UCSD-AML1 (cell line): ENCODE measurements around the gene COL18A1.
A peak's percentile ranks its signal among the peaks of the same experiment; 100 is the strongest.

ENCODE experiments used
- DNase-seq: peaks from one replicate; lab custom pipeline; 2025; ENCODE audit not compliant: unreplicated experiment; lab: John Stamatoyannopoulos, UW

Gene COL18A1

DNA sequence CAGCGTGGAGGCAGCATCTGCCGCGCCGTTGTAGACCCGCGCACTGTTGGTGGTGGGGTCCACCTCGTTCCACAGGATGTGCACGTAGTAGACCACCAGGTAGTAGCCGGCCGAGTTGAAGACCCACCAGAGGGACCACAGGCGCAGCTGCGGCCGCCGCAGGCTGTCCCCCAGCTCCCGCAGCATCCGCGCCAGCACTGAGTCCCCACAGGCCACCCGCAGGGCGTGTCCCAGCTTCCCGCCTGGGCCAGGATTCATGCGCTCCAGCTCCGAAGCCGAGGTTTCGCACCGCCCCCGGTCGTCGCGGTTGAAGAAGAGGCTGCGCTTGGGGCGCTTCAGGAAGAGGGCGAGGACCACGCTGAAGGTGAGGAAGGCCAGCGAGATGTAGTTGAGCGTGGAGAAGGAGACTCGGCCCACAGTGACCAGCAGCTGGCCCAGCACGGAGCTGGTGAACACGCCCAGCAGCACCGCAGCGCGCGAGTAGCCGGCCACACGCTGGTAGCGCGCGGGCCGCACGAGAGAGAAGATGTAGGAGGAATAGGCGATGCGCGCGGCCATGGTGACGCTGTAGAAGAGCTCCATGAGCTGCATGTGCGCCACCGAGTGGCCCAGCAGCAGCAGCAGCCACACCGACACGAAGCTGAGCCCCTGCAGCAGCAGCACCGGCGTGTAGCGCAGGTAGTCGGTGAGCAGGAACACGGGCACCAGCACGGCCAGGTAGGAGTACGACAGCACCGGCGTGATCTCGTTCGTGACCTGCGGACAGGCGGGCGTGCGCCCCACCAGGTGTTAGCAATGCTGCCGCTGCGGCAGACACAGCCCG is 126.6 kb downstream of the COL18A1 start:
- DNase-seq, result no peak

DNA sequence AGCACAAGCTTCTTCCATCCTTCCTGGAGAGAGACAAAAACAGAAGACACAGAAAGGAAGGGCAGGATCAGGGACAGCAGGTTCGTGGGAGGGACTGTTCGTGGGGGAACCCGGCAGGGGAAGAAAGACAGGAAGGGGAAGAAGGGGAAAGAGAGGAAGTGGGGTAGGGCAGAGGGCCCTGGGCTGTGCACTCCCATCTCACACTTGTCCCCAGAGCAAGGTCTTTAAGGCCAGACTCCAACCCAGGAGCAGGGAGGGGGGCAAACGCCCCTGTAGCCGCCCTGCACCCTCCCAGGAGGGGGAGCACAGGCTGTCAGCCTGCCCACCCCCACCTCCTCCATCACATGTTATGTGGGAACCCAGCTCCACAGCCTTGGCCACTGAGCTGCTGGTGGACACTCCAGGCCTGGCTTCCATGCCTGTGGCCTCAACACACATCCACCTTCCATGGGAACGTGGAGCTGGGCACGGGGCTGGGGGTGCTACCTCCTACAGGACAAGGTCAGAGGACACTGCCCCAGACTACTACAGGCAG is 127.9 kb downstream of the COL18A1 start:
- DNase-seq, result peak; percentile 53

DNA sequence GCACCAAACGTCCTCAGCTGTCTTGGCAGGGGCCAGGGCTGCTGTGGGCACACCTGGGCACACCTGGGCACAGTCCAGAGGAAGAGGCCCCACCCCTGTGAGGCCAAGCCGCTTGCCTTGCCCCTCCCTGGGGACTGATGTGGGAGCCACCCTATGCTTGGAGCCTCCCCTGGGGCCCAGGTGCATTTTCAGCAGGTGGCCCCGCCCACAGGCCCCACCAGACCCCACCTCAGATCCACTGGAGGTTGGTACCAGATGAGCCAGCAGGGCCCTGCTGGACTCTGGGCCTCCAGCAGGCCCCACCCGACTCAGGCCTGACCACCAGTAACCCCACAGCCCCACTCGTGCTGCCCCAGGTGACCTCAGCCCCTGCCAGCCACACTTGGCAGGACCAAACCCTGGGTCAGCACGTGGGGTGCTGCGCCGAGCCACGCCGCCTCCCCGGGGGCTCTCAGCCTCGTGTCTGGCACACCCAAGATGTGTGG is 128.4 kb downstream of the COL18A1 start:
- no peak for DNase-seq

DNA sequence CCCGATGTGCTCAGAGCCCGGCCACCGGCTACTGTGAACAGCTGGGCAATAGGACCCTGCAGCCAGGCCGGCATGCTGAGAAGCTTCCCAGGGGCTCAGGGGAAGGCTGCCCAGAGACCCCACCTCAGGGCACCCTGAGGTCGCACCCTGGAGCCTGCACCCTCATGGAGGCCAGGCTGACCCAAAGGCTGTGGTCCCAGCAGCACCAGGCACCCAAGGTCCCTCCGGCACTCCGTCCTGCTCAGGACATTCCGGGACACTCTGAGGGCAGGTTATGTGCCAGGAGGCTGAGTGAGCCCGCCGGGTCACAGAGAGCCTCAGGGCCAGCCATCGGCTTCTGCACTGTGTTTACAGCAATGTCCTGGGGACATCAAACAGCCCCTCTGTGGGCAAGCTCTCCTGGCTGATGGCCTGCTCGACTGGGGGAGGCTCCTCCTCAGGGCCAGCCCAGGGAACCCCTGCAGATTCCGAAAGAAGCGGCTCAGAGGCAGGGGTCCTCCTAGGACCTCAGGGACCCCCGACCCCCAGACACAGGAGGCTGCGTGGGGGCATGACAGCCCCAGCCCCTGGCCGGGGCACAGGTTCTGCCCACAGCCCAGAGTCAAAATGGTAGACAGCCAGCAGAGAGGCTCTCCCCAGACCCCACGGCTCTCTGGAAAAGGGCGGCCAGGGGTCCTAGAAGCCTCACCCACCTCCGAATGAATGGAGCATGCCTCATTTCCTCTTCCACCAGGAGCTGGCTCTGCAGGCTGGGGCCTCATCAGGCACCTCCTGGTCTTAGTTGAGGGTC is 129.1 kb downstream of the COL18A1 start:
- DNase-seq, result no peak

DNA sequence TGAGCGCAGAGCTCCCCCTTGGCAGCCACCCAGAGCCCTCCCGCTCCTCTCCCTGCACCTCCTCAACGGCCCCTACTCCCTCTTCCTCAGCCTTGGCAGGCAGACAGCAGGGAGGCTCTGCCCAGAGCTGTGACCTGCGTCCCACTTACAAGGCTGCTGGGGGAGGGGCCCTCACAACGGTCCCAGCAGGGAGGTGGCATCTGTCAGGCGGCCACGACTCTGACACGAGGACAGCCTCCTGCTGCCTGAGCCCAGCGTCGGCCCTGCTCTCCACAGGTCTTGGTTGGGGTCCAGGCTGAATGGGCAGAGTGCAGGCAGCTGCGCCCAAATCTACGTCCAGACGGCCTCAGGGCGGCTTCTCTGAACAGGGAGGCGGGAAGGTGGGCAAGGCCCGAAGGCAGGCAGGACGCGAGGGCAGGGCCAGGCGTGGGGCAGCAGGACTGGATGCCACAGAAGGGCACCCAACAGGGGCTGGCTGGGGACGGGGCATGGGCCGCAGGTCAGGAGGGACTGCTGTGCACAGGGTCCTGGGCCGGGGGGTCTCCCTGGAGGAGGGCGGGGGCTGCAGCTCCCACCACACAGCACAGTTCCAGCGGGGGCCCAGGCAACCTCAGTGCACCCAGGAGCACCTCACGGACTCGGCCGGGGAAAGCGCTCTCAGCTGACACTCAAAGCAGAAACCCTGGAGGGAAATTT is 129.8 kb downstream of the COL18A1 start:
- DNase-seq, result no peak

DNA sequence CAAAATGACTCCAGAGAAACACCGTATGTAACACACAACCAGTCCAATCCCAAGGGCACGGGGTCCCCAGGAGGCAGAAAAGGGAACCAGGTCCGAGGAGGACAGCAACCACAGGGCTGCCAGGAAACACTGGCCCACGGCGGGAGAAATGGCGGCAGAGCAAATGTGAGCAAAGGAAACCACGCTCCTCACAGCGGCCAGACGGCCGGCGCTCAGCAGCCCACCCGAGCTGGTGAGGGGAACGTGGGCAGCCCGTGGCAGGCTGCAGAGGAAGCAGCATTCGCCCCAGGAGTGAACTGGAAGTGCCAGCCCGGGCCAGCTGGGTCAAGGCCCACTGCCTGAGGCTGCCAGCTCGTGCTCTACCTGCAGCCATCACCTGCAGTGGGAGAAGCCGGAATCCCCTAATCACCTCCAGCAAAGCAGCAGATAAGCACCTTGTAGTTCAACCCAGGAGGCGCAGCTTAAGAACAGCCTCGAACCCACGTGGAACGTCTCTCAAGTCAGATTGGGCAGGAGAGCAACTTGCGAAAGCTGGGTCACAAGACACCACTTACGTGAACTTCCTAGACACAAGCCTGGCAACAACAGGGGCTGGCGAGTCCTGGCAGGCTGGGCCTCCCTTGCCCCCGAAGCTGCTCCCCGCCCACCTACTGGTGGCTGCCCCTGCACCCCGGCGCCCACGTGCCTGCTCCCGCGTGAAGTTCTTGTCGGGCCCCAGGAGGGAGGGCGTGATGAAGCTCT is 130.5 kb downstream of the COL18A1 start:
- peak; percentile 60 for DNase-seq

DNA sequence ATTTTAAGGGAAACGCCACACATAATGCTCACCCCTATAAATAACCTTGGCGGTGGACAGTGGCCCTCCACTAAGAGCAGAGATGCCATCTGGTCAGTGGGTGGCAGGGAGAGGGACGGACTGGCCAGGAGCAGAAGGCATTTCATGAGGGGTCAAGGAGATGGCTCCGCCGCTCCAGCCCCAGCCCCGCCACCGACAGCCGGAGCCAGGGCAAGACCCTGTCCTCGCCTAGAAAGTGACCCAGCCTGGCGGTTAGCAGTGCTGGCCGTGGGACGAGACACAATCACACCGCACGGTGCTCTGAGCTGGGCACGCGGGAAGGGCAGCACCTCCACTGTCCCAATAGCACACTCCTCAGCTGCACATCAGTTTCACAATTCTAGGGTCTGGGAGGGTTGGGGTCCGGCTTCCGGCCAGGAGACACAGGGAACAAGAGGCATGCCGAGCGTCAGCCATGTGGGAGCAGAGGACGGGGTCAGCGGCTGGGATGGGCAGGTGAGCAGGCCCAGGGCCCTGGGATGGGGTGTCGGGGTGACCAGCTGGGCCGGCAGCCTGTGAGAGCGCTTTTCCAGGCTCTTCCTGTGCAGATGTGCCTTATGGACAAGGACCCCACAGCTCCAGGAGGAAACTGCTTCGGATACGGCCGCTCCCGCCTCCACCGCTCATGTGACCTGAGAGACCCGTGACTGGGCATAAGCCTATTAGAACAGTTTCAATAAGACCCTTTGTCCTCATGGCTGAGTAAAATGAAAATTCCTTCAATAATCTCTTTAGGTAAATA is 131.5 kb downstream of the COL18A1 start:
- no peak for DNase-seq

DNA sequence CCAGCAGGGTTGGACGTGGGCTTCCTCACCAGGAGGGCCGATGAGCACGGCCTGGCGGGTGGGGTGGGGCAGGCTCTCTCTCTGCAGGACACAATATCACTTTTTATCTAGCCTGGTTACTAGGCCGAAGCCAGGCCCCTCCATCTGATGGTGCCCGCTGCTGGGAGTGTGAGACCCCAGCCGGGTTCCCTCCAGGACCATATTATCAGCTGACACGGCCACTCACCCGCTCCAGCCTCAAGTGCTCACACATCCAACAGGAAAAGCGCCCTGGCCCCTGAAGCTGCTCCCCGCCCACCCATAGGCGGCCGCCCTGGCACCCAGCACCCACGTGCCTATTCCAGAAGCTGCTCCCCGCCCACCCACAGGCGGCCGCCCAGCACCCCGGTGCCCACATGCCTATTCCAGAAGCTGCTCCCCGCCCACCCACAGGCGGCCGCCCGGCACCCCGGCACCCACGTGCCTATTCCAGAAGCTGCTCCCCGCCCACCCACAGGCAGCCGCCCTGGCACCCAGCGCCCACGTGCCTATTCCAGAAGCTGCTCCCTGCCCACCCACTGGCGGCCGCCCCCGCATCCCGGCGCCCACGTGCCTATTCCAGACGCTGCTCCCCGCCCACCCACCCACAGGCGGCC is 132.3 kb downstream of the COL18A1 start:
- no peak for DNase-seq

DNA sequence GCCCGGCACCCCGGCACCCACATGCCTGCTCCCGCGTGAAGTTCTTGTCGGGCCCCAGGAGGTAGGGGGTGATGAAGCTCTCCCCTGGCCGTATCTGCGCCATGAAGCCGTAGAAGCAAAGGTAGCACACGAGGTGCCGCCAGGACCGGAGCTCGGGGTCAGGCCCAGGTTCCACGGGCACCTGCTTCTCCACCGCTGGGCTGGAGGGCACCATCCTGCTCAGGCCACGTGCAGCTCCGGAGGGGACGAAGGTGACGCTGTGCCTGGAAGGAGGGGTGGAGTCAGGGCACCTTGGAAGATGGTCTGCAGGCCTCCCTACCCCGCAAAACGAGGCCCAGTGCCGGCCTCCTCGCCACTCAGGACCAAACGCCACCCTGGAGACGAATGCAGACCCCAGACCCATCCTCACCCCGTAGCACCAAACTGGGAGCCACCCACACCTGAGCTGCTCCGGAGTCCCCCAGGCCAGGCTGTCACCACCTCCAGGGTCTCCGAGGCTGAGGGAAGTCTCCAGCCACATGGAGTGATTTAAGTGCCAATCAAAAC is 132.9 kb downstream of the COL18A1 start:
- DNase-seq, result no peak

DNA sequence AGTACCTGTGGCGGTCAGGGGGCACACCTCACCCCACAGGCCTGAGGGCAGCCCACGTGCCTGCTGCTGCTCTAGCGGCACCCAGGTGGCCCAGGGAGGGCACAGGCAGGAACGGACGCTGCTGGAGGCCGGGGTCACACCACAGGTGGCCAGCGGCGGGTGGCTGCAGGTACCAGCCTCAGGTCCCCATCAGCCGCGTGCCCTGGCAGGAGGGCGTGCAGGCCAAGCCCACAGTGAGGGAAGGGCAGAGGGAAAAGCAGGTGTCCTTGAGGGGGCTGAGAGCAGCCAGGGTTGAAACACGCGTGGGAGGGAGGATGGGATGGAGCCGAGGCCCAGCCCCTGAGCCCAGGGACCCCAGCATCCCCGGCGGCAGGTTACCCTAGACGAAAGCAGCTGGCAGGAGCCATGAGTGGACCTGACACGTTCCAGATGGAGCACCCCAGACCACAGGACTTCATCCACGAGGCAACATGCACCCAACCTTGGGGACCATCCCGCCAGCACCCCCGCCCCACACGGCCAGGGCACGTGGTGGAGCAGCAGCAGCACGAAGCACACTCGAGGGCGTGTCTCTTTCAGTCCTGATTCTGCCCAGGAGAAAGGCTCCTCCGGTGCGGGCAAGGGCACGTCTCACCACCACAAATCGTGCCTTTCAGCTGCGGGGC is 133.5 kb downstream of the COL18A1 start:
- no peak for DNase-seq

DNA sequence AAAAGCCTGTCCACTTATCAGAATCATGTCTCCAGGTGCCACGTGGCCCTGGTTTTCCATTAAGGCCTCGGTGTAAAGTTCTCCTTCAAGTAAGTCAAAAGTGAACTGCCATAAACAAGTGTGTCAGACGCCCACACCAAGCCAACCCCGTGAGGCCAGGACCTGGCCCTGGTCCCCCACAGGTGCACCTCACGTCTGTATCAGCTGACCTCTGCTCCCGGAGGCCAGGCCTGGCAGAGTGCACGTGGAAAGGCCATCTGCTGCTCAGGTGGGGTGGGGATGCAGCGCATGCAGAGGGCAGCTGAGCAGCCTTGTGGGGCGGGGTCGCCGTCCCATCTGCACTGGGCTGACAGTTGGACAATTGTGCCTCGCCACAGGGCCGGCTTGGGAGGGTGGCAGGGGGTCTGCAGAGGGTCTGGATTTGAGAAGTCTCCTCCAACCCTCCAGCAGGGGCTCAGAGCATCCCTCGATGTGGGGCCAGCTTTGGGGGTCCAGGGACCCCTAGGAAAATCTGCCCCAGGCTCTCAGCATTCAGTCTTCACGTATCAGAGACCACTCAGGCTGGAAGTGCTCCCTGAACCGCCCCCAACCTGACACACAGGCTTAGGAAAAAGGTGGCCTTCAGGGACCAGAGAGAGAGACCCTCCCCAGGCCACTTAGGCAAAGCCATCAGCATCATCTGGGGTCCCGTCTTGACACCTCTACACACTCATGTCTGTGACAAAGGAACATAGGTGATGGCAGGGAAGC is 134.3 kb downstream of the COL18A1 start:
- no peak for DNase-seq

DNA sequence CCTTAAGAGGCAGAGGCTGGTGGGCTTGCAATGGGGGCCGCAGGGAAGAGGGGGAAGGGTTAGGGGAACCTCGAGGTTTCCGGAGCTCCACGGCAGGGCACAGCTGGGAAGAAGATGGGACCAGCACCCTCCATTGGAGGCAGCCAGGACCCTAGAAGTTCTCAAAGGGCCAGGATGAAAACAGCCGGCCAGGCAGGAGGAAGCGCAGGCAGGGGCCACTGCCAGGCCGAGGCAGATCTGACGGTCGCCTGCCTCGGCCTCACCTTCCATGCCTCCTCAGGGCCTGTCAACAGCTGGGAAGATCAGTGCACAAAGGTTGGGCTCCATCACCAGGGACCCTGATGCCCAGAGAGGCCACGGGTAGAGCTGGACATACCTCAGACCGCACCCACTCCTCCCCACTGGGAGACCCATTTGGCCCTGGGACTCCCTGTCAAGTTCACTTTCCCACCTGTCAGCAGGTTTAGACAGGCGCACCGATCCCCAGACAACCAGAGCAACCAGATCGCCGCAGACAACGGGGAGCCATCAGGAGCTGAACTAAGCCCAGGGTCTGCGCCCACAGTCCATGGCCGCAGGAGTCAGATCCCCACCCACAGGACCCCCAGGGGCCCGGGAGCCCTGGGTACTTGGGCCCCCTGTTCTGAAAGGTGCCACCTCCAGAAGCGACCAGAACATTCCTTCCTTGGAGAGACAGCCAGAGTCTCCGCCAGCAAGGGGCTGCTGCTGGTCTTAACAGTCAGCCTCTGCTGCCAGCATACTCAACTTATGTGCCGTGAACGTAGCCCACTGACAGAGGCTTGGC is 135.0 kb downstream of the COL18A1 start:
- no peak for DNase-seq

DNA sequence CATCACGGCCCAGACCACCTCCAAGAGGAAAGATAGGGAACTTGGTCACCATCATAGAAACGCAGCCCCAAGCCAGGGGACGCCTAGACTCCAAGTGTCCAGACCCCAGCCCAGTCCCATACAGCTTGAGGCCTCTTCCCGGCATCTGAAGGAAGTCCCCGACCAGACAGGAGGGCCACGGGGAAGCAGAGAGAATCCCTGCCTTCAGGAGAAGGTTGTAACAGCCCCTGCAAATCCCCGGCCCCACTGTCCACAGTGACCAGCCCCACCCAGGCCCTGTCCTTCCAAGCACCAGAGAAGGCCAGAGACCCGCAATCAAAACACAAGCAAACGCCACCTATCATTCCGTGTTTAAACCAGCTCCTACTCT is 135.6 kb downstream of the COL18A1 start:
- no peak for DNase-seq

DNA sequence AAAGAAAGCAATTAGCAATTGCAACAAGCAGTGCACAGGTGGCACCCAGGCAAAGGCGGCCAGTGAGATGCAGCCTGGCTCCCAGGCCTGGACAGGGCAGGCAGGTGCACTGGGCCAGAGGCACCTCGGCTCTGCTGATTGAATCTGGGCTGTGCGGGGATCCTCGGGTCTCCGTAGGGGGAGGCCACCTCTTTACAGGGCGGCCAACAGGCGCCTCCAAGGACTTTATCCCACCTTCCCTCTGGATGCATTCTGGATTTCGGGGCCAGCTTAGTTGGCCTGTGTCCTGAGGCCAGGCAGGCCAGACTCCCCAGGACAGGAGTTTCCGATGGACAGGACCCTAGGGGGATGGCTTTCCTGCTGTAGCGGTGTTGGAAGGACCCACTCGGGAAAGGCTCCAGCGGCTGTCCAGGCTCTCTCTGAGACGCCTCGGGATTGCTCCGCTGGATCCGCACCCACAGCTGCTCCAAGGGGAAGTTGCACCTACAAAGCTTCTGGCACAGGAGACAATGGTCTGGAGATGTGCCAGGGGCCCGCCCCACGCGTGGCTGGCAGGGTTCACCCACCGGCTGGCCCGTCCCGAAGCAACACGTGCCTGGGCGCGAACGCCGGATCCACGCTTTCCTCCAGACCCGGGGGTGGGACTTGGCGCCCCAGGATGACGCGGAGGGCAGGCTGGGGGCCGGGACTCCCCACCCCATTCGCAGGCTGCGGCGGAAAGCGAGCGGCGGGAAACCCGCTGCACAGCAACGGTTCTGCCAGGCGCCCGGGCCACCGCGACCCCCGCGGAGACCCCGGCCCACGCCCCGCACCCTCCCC is 136.5 kb downstream of the COL18A1 start:
- peak; percentile 74 for DNase-seq

DNA sequence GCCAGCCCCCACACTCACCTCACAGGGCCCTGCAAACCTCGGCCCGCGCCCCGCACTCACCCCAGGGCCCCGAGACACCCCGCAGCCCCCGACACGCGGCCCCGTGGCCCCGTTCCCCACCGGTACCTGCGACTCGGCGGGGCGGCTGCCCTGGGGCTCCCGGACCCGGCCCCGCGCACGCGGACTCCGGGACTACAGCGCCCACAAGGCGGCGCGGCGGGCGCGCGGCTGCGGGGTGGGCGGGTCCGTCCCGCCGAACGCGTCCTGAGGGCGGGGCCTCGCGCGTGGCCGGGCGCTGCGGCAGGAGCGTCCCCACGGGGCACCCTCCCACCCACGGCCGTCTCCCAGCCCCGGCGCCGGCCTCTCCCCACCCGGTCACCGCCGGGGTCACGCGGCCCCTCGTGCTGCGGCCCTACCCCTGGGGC is 137.3 kb downstream of the COL18A1 start, which contains the start of gene SLC19A1:
Gene SLC19A1 (minus strand): TSS at position 199 of the 425 bp plus-strand sequence. CDS start 4,481 bp downstream, outside the sequence.
- peak; percentile 82 for DNase-seq
